HUES6 (cell line): Measurements from ENCODE around the gene OR8B8.
"Not testable (repeated sequence)": the region's sequence is repeated elsewhere in the genome, so short reads cannot be mapped to it uniquely, and the experiment has no call there.

Experiments
- H3K27ac ChIP-seq: 2 replicates; pipeline ENCODE4 v1.7.0; 2013; ENCODE audit warnings: low read depth, mild to moderate bottlenecking, low read length, inconsistent platforms
- H3K27me3 ChIP-seq: 2 replicates; pipeline ENCODE4 v1.6.1; 2013; ENCODE audit warnings: low read length; ENCODE audit not compliant: control insufficient read depth, insufficient read depth
- H3K36me3 ChIP-seq: 2 replicates; pipeline ENCODE4 v1.6.1; 2013; ENCODE audit warnings: low read length; ENCODE audit not compliant: control insufficient read depth, insufficient read depth
- H3K4me1 ChIP-seq: 2 replicates; pipeline ENCODE4 v1.6.1; 2013; ENCODE audit warnings: low read length; ENCODE audit not compliant: control insufficient read depth, insufficient read depth
- H3K4me3 ChIP-seq: 2 replicates; pipeline ENCODE4 v1.5.1; 2013; ENCODE audit warnings: low read depth, low read length
- H3K9ac ChIP-seq: one replicate; pipeline ENCODE4 v1.6.1; 2013; ENCODE audit warnings: mild to moderate bottlenecking, low read length
- H3K9me3 ChIP-seq: 2 replicates; pipeline ENCODE4 v1.6.1; 2013; ENCODE audit warnings: low read depth, low read length; ENCODE audit not compliant: control insufficient read depth, insufficient read depth

Gene OR8B8

GRCh38 chr11:124441519-124441918 is 4.0 kb downstream of the OR8B8 start:
- Histone ChIP-seq H3K9me3 (no peaks in the 10 kb centered on the region), H3K9ac (no peak overlapping the region), H3K27me3 (no peaks in the 10 kb centered on the region), H3K4me1 (no peaks in the 10 kb centered on the region), H3K36me3 (no peaks in the 10 kb centered on the region), H3K4me3 (no peak overlapping the region), H3K27ac (no peak overlapping the region)

GRCh38 chr11:124441081-124441480 is 4.4 kb downstream of the OR8B8 start:
- no peaks in the 10 kb centered on the region for H3K9me3 ChIP-seq
- no peak overlapping the region for H3K9ac ChIP-seq
- no peaks in the 10 kb centered on the region for H3K36me3 ChIP-seq
- H3K4me3 ChIP-seq: no peak overlapping the region
- H3K27me3 ChIP-seq: no peaks in the 10 kb centered on the region
- H3K4me1 ChIP-seq: no peaks in the 10 kb centered on the region
- H3K27ac ChIP-seq: no peak overlapping the region

- Histone ChIP-seq H3K27me3 (no peaks in the 10 kb centered on the region), H3K36me3 (no peaks in the 10 kb centered on the region), H3K4me3 (no peak overlapping the region), H3K9me3 (no peaks in the 10 kb centered on the region), H3K4me1 (no peaks in the 10 kb centered on the region), H3K9ac (no peak overlapping the region), H3K27ac (no peak overlapping the region)
Observed at GRCh38 chr11:124440608-124441007, 4.9 kb downstream of the OR8B8 start.

GRCh38 chr11:124434699-124435098 is 10.8 kb downstream of the OR8B8 start:
- H3K27ac ChIP-seq: no peak overlapping the region
- H3K36me3 ChIP-seq: no peaks in the 10 kb centered on the region
- H3K4me1 ChIP-seq: no peaks in the 10 kb centered on the region
- no peak overlapping the region for H3K4me3 ChIP-seq
- H3K27me3 ChIP-seq: no peaks in the 10 kb centered on the region
- no peaks in the 10 kb centered on the region for H3K9me3 ChIP-seq
- no peak overlapping the region for H3K9ac ChIP-seq

GRCh38 chr11:124429599-124429998 is 15.9 kb downstream of the OR8B8 start:
- no peaks in the 10 kb centered on the region for H3K4me1 ChIP-seq
- no peak overlapping the region for H3K9ac ChIP-seq
- H3K27ac ChIP-seq: no peak overlapping the region
- no peaks in the 10 kb centered on the region for H3K36me3 ChIP-seq
- H3K9me3 ChIP-seq: no peaks in the 10 kb centered on the region
- no peaks in the 10 kb centered on the region for H3K27me3 ChIP-seq
- no peak overlapping the region for H3K4me3 ChIP-seq

GRCh38 chr11:124424384-124424921 is 21.0 kb downstream of the OR8B8 start, which contains the start of gene OR8B4:
TSS of gene OR8B4 (minus strand) at chr11:124424871. CDS start at chr11:124424871, 0 bp downstream.
- Histone ChIP-seq H3K27ac (no peak within 1 kb of the TSS), H3K4me3 (no peak within 1 kb of the TSS), H3K36me3 (no peaks in the 10 kb centered on the region), H3K27me3 (no peaks in the 10 kb centered on the region), H3K9ac (no peak within 1 kb of the TSS), H3K4me1 (no peaks in the 10 kb centered on the region), H3K9me3 (no peaks in the 10 kb centered on the region)

- no peak overlapping the region for H3K27ac ChIP-seq
- no peaks in the 10 kb centered on the region for H3K36me3 ChIP-seq
- H3K4me3 ChIP-seq: no peak overlapping the region
- no peak overlapping the region for H3K9ac ChIP-seq
- no peaks in the 10 kb centered on the region for H3K4me1 ChIP-seq
- no peaks in the 10 kb centered on the region for H3K9me3 ChIP-seq
- no peaks in the 10 kb centered on the region for H3K27me3 ChIP-seq
Observed at GRCh38 chr11:124421043-124421442, 24.5 kb downstream of the OR8B8 start.

- Histone ChIP-seq H3K27ac (no peak overlapping the region), H3K4me1 (no peaks in the 10 kb centered on the region), H3K9me3 (no peaks in the 10 kb centered on the region), H3K36me3 (no peaks in the 10 kb centered on the region), H3K9ac (no peak overlapping the region), H3K4me3 (no peak overlapping the region), H3K27me3 (peaks cover 2% of the 10 kb centered on the region; the same call in 1 of the 2 replicates)
Observed at GRCh38 chr11:124415356-124415923, 30.1 kb downstream of the OR8B8 start.

- Histone ChIP-seq H3K4me3 (no peak overlapping the region), H3K27ac (no peak overlapping the region)
Observed at GRCh38 chr11:124409906-124410305, 35.6 kb downstream of the OR8B8 start.

GRCh38 chr11:124405581-124405980 is 39.9 kb downstream of the OR8B8 start:
- Histone ChIP-seq H3K4me1 (no peaks in the 10 kb centered on the region), H3K4me3 (no peak overlapping the region), H3K27me3 (no peaks in the 10 kb centered on the region), H3K36me3 (no peaks in the 10 kb centered on the region), H3K27ac (no peak overlapping the region), H3K9me3 (peaks cover 6% of the 10 kb centered on the region; the same call in 1 of the 2 replicates), H3K9ac (no peak overlapping the region)

More at GRCh38 chr11:124409906-124410305, 35.6 kb downstream of the OR8B8 start:
- Histone ChIP-seq H3K27me3 (peaks cover 2% of the 10 kb centered on the region; the same call in 1 of the 2 replicates), H3K9me3 (no peaks in the 10 kb centered on the region), H3K9ac (no peak overlapping the region), H3K36me3 (no peaks in the 10 kb centered on the region), H3K4me1 (no peaks in the 10 kb centered on the region)

- H3K36me3 ChIP-seq, H3K27ac ChIP-seq, H3K9me3 ChIP-seq, H3K27me3 ChIP-seq, H3K9ac ChIP-seq, H3K4me1 ChIP-seq, H3K4me3 ChIP-seq: not testable (repeated sequence)
Observed at GRCh38 chr11:124403186-124403585, 42.3 kb downstream of the OR8B8 start.
